GM21447 (cell line): ENCODE measurements around the gene CFAP299.
A peak's percentile ranks its signal among the peaks of the same experiment; 100 is the strongest.

Source experiments
- ATAC-seq: cut with Tn5 transposase; IDR thresholded peaks from one replicate; pipeline ENCODE4 v1.9.1; 2021; ENCODE audit not compliant: unreplicated experiment

The CFAP299 gene

GRCh38 chr4:80387390-80388283 is 52.1 kb downstream of the CFAP299 start:
- no peak for ATAC-seq

- no peak for ATAC-seq
These were observed 52.7 kb downstream of the CFAP299 start for GRCh38 chr4:80388284-80388607.

- ATAC-seq: no peak
These were observed 54.6 kb downstream of the CFAP299 start for GRCh38 chr4:80390178-80390577.

- ATAC-seq: no peak
These were observed 57.9 kb downstream of the CFAP299 start for GRCh38 chr4:80393246-80393969.

GRCh38 chr4:80393970-80394250 is 58.4 kb downstream of the CFAP299 start:
- ATAC-seq: no peak

- ATAC-seq: no peak
These were observed 71.7 kb downstream of the CFAP299 start for GRCh38 chr4:80407246-80407645.

GRCh38 chr4:80409809-80410208 is 74.3 kb downstream of the CFAP299 start:
- ATAC-seq: no peak

GRCh38 chr4:80412322-80412721 is 76.8 kb downstream of the CFAP299 start:
- ATAC-seq: no peak

GRCh38 chr4:80413086-80413485 is 77.6 kb downstream of the CFAP299 start:
- ATAC-seq: no peak

- ATAC-seq: no peak
These were observed 81.5 kb downstream of the CFAP299 start for GRCh38 chr4:80417019-80417418.

- ATAC-seq: peak; percentile 45
These were observed 84.4 kb downstream of the CFAP299 start for GRCh38 chr4:80419946-80420345.

- ATAC-seq: no peak
These were observed 85.1 kb downstream of the CFAP299 start for GRCh38 chr4:80420638-80421037.

GRCh38 chr4:80422727-80423404 is 87.3 kb downstream of the CFAP299 start:
- ATAC-seq: no peak

GRCh38 chr4:80423553-80424224 is 88.2 kb downstream of the CFAP299 start:
- no peak for ATAC-seq

- ATAC-seq: no peak
These were observed 88.7 kb downstream of the CFAP299 start for GRCh38 chr4:80424225-80424581.

GRCh38 chr4:80425124-80426100 is 89.9 kb downstream of the CFAP299 start:
- no peak for ATAC-seq

GRCh38 chr4:80431203-80431965 is 95.9 kb downstream of the CFAP299 start:
- ATAC-seq: no peak

- ATAC-seq: no peak
These were observed 98.7 kb downstream of the CFAP299 start for GRCh38 chr4:80434238-80434637.

GRCh38 chr4:80438016-80438415 is 102.5 kb downstream of the CFAP299 start:
- ATAC-seq: no peak
